Glomerular endothelial cell (primary cell): ENCODE results near the gene STXBP2. TPM values are rescaled to one million over a fixed set of nuclear protein-coding genes. Genes with fewer than 3 reads are reported as not detected.

Experiments used
- DNase-seq: peaks from one replicate; pipeline ENCODE4 v3.0.0-alpha.2; 2011; ENCODE audit warnings: low read depth, low spot score; ENCODE audit errors: extremely low read depth
- total RNA-seq: library from RNA; depleted of rRNA; stranded (reverse); fragments of >200 nt; gene quantifications from 2 replicates; pipeline ENCODE4 v1.2.3, GENCODE V29; 2015

STXBP2 gene
- total RNA-seq, 1 donor from 2014 or later, result 47.7 TPM

GRCh38 chr19:7677669-7678311 is 40.9 kb downstream of the STXBP2 start:
- DNase-seq, result no peak

DNA sequence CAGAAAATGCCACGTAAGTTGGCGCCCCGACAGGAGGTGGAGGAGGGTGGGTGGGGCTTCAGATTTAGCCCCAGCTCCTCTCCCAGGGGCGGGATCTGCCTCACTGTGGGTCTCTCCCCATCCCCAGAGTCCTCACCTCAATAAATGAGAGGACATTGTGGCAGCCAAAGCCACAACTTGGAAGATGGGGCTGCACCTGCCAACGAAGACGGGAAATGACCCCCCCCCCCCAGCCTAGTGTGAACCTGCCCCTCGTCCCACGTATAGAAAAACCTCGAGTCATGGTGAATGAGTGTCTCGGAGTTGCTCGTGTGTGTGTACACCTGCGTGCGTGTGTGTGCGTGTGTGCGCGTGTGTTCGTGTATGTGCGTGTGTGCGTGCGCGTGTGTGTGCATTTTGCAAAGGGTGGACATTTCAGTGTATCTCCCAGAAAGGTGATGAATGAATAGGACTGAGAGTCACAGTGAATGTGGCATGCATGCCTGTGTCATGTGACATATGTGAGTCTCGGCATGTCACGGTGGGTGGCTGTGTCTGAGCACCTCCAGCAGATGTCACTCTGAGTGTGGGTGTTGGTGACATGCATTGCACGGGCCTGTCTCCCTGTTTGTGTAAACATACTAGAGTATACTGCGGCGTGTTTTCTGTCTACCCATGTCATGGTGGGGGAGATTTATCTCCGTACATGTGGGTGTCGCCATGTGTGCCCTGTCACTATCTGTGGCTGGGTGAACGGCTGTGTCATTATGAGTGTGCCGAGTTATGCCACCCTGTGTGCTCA is 42.3 kb downstream of the STXBP2 start:
- no peak for DNase-seq

- no peak for DNase-seq
Observed at GRCh38 chr19:7679771-7680605, 43.1 kb downstream of the STXBP2 start.

DNA sequence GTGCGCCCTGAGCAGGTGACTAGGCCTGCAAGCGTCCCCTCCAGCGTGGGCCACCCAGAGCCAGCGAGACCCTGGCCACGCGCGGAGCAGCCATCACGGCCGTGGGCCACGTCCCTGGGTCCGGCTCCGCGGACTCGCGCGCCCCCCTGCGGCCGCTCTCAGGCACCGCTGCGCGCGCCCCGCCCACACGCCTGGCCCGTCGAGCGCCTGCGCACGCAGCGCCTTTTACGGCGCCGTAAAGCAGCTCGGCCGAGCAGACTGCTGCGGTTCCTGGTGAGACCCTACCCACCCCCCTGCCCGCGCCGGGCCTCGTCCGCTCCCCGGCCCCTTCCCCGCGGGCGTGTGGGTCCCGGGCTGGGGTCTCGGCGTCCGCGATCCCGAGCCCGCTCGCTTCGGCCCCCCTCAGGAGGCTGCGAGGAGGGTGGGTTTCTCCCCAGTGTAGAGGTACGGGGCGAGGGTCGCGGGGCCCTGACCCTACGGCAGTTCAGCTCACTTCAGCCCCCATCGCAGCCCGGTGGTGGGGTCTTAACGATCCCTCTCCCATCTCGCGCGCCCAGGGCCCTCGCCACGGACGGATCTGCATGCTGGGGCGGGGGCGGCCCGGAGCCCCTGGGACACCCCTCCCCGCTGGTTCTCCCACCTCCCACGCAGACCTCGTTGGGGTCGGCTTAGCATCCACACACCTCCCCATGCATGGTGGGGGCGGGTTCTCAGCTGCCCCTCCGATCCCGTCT is 43.9 kb downstream of the STXBP2 start, which contains the start of gene TRAPPC5:
Gene TRAPPC5 (plus strand): TSS at position 228 of the 734 bp plus-strand sequence. CDS start 1,421 bp downstream, outside the sequence.
- DNase-seq, result no peak

DNA sequence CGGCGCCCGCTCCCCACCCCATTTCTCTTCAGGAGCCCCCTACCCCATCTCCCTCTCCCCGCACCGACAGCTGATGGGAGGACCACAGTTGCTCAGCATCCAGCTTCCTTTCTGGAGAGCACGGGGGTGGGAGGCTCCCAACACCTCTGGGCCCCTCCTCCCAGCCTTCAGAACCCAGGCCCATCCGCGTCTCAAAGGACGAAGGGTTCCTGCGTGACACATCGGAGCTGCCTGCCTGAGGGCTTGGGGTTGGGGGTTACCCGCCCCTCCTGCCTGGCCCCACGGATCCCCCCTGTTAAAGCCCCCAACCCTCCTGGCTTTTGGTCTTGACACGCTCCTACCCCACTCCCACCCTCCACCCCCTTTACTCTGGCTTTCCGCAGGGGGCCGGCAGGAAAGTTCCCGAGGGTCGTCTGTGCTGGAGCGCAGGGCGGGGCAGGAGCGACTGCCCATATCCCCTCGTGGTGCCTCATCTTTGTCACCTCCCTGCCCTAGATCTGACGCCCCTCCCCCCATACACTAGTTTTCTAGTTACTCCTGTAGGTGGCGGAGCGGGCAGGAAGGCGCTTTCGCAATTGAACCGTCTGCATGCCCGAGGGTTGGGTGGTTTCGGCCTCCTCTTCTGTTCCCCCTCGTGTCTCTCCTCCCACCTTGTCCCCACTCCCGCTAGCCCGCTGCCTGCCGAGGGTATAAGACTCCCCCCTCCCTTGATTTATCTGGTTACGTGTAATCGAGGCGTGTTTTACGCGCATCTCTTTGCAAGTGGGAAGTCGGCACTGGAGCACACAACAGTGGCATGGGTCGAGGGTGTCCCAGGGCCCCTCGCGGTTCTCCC is 44.6 kb downstream of the STXBP2 start:
- no peak for DNase-seq

- no peak for DNase-seq
Observed at GRCh38 chr19:7682175-7682855, 45.4 kb downstream of the STXBP2 start.

DNA sequence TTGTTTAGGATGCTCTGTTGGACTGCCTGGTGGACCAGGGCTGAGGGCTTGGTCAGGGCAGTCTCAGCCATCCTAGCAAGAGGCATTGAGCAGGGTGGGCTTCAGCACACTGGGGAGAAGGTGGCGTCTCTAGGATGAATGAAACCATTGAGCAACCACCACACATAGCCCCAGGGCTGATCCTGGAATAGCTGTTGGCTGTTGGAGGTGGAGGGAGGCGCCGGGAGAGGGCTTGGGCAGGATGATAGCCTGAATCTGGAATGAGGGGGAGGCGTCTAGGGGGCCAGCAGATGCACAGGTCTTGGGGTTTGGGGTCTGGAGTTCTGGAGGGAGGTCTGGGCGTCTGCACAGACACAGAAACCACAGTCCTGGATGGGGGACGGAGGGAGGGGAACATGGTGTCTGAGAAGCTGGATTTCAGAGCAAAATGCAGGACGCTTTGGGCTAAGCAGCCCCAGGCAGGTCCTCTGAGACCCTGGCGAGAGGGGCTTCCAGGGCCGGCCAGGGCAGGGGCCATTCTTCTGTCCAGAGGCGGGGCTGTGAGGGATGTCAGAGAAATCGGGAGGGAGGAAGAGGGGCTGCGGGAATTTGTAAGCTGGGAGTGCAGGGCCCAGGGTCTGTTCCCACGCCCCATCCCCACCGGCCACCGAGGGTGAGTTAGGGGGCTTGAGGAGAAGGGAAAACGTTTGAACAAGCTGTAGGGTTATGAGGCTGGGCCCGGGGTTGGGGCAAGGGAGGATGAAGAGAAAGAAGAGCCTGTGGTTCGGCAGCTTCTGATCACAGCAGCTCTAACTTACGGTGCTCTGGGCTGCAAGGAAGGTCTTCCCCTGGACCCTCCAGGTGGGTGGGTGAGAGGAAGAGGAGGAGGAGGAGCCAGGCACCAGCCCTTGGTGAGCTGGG is 48.9 kb downstream of the STXBP2 start:
- DNase-seq, result no peak

DNA sequence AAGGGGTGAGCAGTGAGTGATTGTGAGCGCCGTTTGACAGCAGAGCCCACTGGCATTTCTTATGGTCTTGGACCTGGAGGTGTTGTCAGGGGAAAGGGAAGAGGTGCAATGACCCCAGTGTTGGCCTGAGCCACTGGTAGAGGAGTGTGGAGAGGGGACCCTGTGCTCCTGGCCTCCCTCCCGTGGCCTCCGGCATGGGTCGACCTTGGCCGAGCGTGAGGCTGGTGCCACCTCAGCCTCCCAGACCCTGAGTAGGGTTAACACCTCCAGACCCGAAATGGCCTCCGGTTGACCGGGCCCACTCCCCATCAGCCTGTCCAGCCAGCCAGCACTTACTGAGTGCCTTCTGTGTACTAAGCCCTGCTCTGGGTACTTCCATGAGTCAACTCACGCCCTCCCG is 50.3 kb downstream of the STXBP2 start:
- no peak for DNase-seq

DNA sequence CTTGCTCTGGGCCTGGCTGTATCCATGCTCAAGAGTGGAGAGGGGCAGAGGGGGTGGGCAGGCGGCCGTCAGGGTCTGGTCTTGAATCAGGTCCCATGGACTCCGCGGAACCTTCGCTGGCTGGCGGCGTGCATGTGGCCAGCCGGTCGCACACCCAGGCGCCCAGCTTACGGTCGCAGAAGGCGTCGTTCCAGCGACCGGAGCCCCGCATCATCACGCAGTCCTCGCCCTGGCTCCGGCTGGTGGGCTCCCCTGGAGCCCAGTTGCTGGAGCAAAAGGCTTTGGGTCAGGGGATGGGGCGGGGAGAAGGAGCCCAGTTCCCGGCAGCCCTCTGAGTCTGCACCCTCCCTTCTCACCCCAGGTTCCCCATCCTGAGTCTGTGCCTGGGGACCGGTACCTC is 52.3 kb downstream of the STXBP2 start:
- no peak for DNase-seq

GRCh38 chr19:7690779-7691258 is 53.9 kb downstream of the STXBP2 start:
- no peak for DNase-seq

GRCh38 chr19:7691497-7691896 is 54.6 kb downstream of the STXBP2 start:
- no peak for DNase-seq

DNA sequence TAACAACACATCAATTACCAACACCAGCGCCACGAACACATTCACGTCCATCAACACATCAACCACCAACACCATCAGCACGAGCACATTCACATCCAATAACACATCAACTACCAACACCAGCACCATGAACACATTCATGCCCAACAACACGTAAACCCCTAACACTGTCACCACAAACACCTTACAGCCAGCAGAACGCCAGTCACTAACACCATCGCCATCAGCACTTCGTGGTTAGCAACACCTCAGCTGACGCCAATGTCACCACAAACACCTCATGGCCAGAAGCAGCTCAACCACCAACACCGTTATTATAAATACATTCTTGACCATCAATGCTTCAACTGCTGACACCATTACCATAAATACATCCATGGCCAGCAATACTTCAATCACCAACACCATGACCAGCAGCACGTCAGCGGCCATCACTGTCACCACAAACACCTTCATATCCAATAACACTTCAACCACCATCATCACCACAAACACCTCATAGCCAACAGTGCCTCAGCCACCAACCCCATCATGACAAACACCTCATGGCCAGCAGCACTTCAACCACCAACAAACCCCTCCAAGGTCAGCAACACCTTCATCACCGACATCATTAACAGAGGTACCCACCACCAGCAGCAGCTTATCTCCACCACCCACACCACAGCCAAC is 55.6 kb downstream of the STXBP2 start:
- DNase-seq, result no peak

- DNase-seq, result no peak
Observed at GRCh38 chr19:7694499-7694898, 57.6 kb downstream of the STXBP2 start.
